Bronchial epithelial cell (primary cell): Measurements from ENCODE around the gene MESD. TPM values are rescaled to one million over a fixed set of nuclear protein-coding genes. Genes with fewer than 3 reads are reported as not detected.

Experiments used
- DNase-seq: peaks from one replicate; pipeline ENCODE4 v3.0.0-alpha.2; 2010; ENCODE audit warnings: low read depth
- FAIRE-seq: peaks from 2 replicates; lab custom pipeline; 2011; peaks lifted over from hg19 to GRCh38; lab: Jason Lieb, UNC
- H3K27me3 ChIP-seq: 2 replicates; pipeline ENCODE4 v1.5.1; 2011; ENCODE audit warnings: low read length; ENCODE audit not compliant: control insufficient read depth, insufficient read depth
- H3K36me3 ChIP-seq: 2 replicates; pipeline ENCODE4 v1.5.1; 2011; ENCODE audit warnings: low read length; ENCODE audit not compliant: control insufficient read depth, insufficient read depth
- H3K4me3 ChIP-seq: 2 replicates; pipeline ENCODE4 v1.5.1; 2011; ENCODE audit warnings: mild to moderate bottlenecking, low read depth, low read length, control low read depth
- CTCF ChIP-seq: IDR thresholded peaks from 2 replicates; pipeline ENCODE4 v1.5.1; 2011; ENCODE audit warnings: mild to moderate bottlenecking, moderate library complexity, low read length, control low read depth, inconsistent platforms; ENCODE audit not compliant: insufficient read depth, severe bottlenecking
- total RNA-seq: library from RNA; depleted of rRNA; stranded (reverse); fragments of >200 nt; gene quantifications from 2 replicates; pipeline ENCODE4 v1.2.1, GENCODE V29; 2014

The MESD gene
- total RNA-seq, 1 donor from 2014 or later: 24.7 TPM

- H3K36me3 ChIP-seq: peaks cover 6% of the 10 kb centered on the region
- H3K27me3 ChIP-seq: no peaks in the 10 kb centered on the region
- H3K4me3 ChIP-seq: no peak overlapping the region
- DNase-seq (no peak), FAIRE-seq (no peak)
- no peak for TF ChIP-seq CTCF
These were observed 49.3 kb downstream of the MESD start for GRCh38 chr15:80940331-80940730.

GRCh38 chr15:80939216-80939615 is 50.4 kb downstream of the MESD start:
- Histone ChIP-seq H3K36me3 (peaks cover 5% of the 10 kb centered on the region), H3K27me3 (no peaks in the 10 kb centered on the region), H3K4me3 (no peak overlapping the region)
- no peak for TF ChIP-seq CTCF
- no peak for DNase-seq
- FAIRE-seq: no peak

DNA sequence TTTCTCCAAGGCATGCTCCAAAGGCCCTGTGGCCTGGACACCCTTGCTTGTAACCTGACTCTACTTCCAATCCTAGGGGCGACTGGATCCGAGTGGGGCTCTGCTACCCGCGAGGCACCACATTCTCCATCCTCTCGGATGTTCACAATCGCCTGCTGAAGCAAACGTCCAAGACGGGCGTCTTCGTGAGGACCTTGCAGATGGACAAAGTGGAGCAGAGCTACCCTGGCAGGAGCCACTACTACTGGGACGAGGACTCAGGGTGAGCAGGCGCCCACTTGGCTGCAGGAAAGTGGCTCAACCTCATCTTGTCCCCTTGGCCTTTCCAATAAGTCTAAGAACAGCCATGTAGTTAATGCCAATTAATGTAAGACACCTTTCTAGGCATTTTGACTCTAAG is 51.9 kb downstream of the MESD start:
- TF ChIP-seq CTCF: no peak
- no peaks in the 10 kb centered on the region for H3K27me3 ChIP-seq
- DNase-seq (no peak), FAIRE-seq (no peak)
- peaks cover 3% of the 10 kb centered on the region for H3K36me3 ChIP-seq
- H3K4me3 ChIP-seq: no peak overlapping the region

DNA sequence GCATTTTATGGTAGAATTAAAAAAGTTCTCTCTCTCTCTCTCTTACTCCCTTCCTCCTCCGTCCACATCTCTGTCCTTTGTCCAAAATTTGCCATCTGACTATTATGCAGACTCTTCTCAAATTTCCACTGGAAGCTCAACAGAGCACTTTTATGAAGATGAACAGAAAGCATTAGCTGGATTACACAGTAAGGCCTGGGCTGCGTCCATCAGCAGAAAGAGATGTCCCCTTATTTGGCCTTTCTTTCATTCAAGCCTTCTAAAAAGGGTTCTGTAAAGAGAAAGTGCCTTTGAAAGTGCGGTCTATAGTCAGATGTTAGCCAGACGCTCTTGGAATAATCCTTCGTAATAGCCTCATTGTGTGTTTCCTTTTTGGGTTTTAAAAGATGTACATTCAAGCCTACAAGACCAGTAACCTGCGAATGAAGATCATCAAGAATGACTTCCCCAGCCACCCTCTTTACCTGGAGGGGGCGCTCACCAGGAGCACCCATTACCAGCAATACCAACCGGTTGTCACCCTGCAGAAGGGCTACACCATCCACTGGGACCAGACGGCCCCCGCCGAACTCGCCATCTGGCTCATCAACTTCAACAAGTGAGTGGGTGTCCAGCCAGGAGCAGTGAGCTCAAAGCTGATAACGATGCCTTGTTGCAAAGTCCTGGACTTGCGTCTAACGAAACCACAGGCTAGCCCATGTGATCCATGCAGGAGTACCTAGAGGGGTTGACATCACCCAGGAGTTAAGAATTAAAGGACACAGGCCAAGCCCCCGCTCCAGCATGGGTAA is 53.1 kb downstream of the MESD start:
- Histone ChIP-seq H3K4me3 (no peak overlapping the region), H3K36me3 (no peaks in the 10 kb centered on the region), H3K27me3 (no peaks in the 10 kb centered on the region)
- no peak for TF ChIP-seq CTCF
- DNase-seq: no peak
- peak; percentile 23 for FAIRE-seq

- no peaks in the 10 kb centered on the region for H3K27me3 ChIP-seq
- no peak overlapping the region for H3K4me3 ChIP-seq
- no peak for DNase-seq
- no peaks in the 10 kb centered on the region for H3K36me3 ChIP-seq
- FAIRE-seq: no peak
- no peak for TF ChIP-seq CTCF
These were observed 54.8 kb downstream of the MESD start for GRCh38 chr15:80934761-80935221.
